Activated naive CD4-positive, alpha-beta T cell treated with anti-CD3 and anti-CD28 coated beads for 36 hours (primary cell): ENCODE measurements around the gene ABHD2. TPM values are rescaled to one million over a fixed set of nuclear protein-coding genes. Genes with fewer than 3 reads are reported as not detected.

Experiments
- CTCF ChIA-PET: fragments of 350-600 bp; sonication (Branson Sonifier 250); formaldehyde crosslinking; loops from one replicate; lab custom pipeline; 2021; ENCODE audit warnings: antibody characterized with exemption; lab: Charles Lee
- DNase-seq: peaks from one replicate; pipeline ENCODE4 v3.0.0-alpha.2; 2020
- H3K27ac Mint-ChIP-seq: one replicate; pipeline ENCODE4 v1.8.0; 2021; ENCODE audit warnings: mild to moderate bottlenecking, mixed read lengths
- H3K27me3 Mint-ChIP-seq: one replicate; pipeline ENCODE4 v1.8.0; 2021; ENCODE audit warnings: low read depth, mixed read lengths
- H3K36me3 Mint-ChIP-seq: one replicate; pipeline ENCODE4 v1.8.0; 2021; ENCODE audit warnings: low read depth, mixed read lengths
- H3K4me1 Mint-ChIP-seq: one replicate; pipeline ENCODE4 v1.8.0; 2021; ENCODE audit warnings: low read depth, mixed read lengths
- H3K4me3 Mint-ChIP-seq: one replicate; pipeline ENCODE4 v1.8.0; 2021; ENCODE audit warnings: mild to moderate bottlenecking, moderate library complexity, mixed read lengths
- H3K9me3 Mint-ChIP-seq: one replicate; pipeline ENCODE4 v1.8.0; 2021; ENCODE audit warnings: mixed read lengths
- intact Hi-C: fragments of 100-400 bp; cut with micrococcal nuclease; formaldehyde crosslinking; loops from one replicate; pipeline ENCODE4 v1.15.1; 2023
- total RNA-seq, 2 experiments: library from RNA; stranded (reverse); gene quantifications; one replicate each; pipeline ENCODE4 v1.2.3, GENCODE V29; 2021

Gene ABHD2
- total RNA-seq, 2 experiments from 2014 or later, result 57.2 to 64.9 TPM

- H3K9me3 Mint-ChIP-seq, result no peaks in the 10 kb centered on the region
- intact Hi-C loops, result no loop called here
- no peak overlapping the region for H3K4me3 Mint-ChIP-seq
- H3K36me3 Mint-ChIP-seq, result peaks cover 21% of the 10 kb centered on the region
- H3K27me3 Mint-ChIP-seq, result no peaks in the 10 kb centered on the region
- CTCF ChIA-PET, result interaction anchor here (1.2 kb wide), 1 partner anchor 25 kb away, joined by 3 read pairs; no protein-coding TSS in a partner anchor
- H3K27ac Mint-ChIP-seq, result no peak overlapping the region
- DNase-seq, result no peak
- H3K4me1 Mint-ChIP-seq, result peaks cover 42% of the 10 kb centered on the region
These were observed 15.9 kb downstream of the ABHD2 start for GRCh38 chr15:89104172-89104564.

GRCh38 chr15:89105147-89105546 lies 16.9 kb downstream of the ABHD2 start:
- CTCF ChIA-PET, result interaction anchor here (1.2 kb wide), 1 partner anchor 24 kb away, joined by 3 read pairs; no protein-coding TSS in a partner anchor
- no peak overlapping the region for H3K27ac Mint-ChIP-seq

GRCh38 chr15:89106200-89106599 lies 17.9 kb downstream of the ABHD2 start:
- CTCF ChIA-PET, result interaction anchor here (0.6 kb wide), 1 partner anchor 48 kb away, joined by 3 read pairs; no protein-coding TSS in a partner anchor

More at GRCh38 chr15:89105147-89105546, 16.9 kb downstream of the ABHD2 start:
- Mint-ChIP-seq H3K4me3 (no peak overlapping the region), H3K4me1 (peaks cover 40% of the 10 kb centered on the region), H3K36me3 (peaks cover 21% of the 10 kb centered on the region), H3K9me3 (no peaks in the 10 kb centered on the region), H3K27me3 (no peaks in the 10 kb centered on the region)
- intact Hi-C loops, result no loop called here
- no peak for DNase-seq

GRCh38 chr15:89107984-89108383 lies 19.7 kb downstream of the ABHD2 start:
- CTCF ChIA-PET, result interaction anchor here (1.9 to 2.0 kb wide), 2 partner anchors 9 to 19 kb away, joined by 4 to 6 read pairs; no protein-coding TSS in a partner anchor
- DNase-seq, result no peak
- Mint-ChIP-seq H3K4me3 (no peak overlapping the region), H3K27me3 (no peaks in the 10 kb centered on the region), H3K27ac (no peak overlapping the region), H3K9me3 (no peaks in the 10 kb centered on the region), H3K4me1 (peaks cover 28% of the 10 kb centered on the region), H3K36me3 (peaks cover 12% of the 10 kb centered on the region)
- intact Hi-C loops, result no loop called here

More at GRCh38 chr15:89106200-89106599, 17.9 kb downstream of the ABHD2 start:
- Mint-ChIP-seq H3K4me1 (peaks cover 30% of the 10 kb centered on the region), H3K36me3 (peaks cover 17% of the 10 kb centered on the region), H3K27me3 (no peaks in the 10 kb centered on the region), H3K27ac (no peak overlapping the region), H3K4me3 (no peak overlapping the region), H3K9me3 (no peaks in the 10 kb centered on the region)
- no peak for DNase-seq
- intact Hi-C loops, result no loop called here

- intact Hi-C loops, result no loop called here
- Mint-ChIP-seq H3K27ac (no peak overlapping the region), H3K36me3 (peaks cover 15% of the 10 kb centered on the region), H3K27me3 (no peaks in the 10 kb centered on the region), H3K9me3 (no peaks in the 10 kb centered on the region), H3K4me3 (no peak overlapping the region), H3K4me1 (peaks cover 31% of the 10 kb centered on the region)
- DNase-seq, result no peak
- CTCF ChIA-PET, result interaction anchor here (1.9 to 2.0 kb wide), 2 partner anchors 10 to 18 kb away, joined by 4 to 6 read pairs; no protein-coding TSS in a partner anchor
These were observed 20.6 kb downstream of the ABHD2 start for GRCh38 chr15:89108835-89109234.

- DNase-seq, result no peak
- H3K4me1 Mint-ChIP-seq, result peaks cover 30% of the 10 kb centered on the region
- peaks cover 12% of the 10 kb centered on the region for H3K36me3 Mint-ChIP-seq
- no peaks in the 10 kb centered on the region for H3K27me3 Mint-ChIP-seq
- no peaks in the 10 kb centered on the region for H3K9me3 Mint-ChIP-seq
- intact Hi-C loops, result no loop called here
- CTCF ChIA-PET, result interaction anchor here (2.0 kb wide), 1 partner anchor 18 kb away, joined by 4 read pairs; no protein-coding TSS in a partner anchor
- H3K27ac Mint-ChIP-seq, result no peak overlapping the region
- no peak overlapping the region for H3K4me3 Mint-ChIP-seq
These were observed 21.0 kb downstream of the ABHD2 start for GRCh38 chr15:89109238-89109637.

- Mint-ChIP-seq H3K4me3 (no peak overlapping the region), H3K9me3 (no peaks in the 10 kb centered on the region), H3K27ac (no peak overlapping the region), H3K4me1 (peaks cover 31% of the 10 kb centered on the region), H3K36me3 (peaks cover 15% of the 10 kb centered on the region), H3K27me3 (no peaks in the 10 kb centered on the region)
- CTCF ChIA-PET, result interaction anchor here (0.8 kb wide), 1 partner anchor 40 kb away, joined by 4 read pairs; no protein-coding TSS in a partner anchor
- no peak for DNase-seq
- intact Hi-C loops, result no loop called here
These were observed 21.8 kb downstream of the ABHD2 start for GRCh38 chr15:89110060-89110459.

GRCh38 chr15:89111352-89111751 lies 23.1 kb downstream of the ABHD2 start:
- CTCF ChIA-PET, result interaction anchor here (0.9 to 1.0 kb wide), 2 partner anchors 17 to 18 kb away, joined by 3 to 5 read pairs; no protein-coding TSS in a partner anchor
- H3K36me3 Mint-ChIP-seq, result peaks cover 14% of the 10 kb centered on the region
- no peak overlapping the region for H3K27ac Mint-ChIP-seq
- no peaks in the 10 kb centered on the region for H3K27me3 Mint-ChIP-seq
- no peaks in the 10 kb centered on the region for H3K9me3 Mint-ChIP-seq
- H3K4me3 Mint-ChIP-seq, result no peak overlapping the region
- no peak for DNase-seq
- H3K4me1 Mint-ChIP-seq, result peaks cover 29% of the 10 kb centered on the region
- intact Hi-C loops, result no loop called here

- Mint-ChIP-seq H3K9me3 (no peaks in the 10 kb centered on the region), H3K36me3 (peaks cover 17% of the 10 kb centered on the region), H3K4me3 (no peak overlapping the region), H3K27ac (no peak overlapping the region), H3K4me1 (peaks cover 24% of the 10 kb centered on the region), H3K27me3 (no peaks in the 10 kb centered on the region)
- DNase-seq, result no peak
- CTCF ChIA-PET, result interaction anchor here (0.7 to 1.1 kb wide), 4 partner anchors 15 to 132 kb away, joined by 3 to 5 read pairs (median 3); partner anchors contain the start of gene FANCI
- intact Hi-C loops, result no loop called here
These were observed 23.7 kb downstream of the ABHD2 start for GRCh38 chr15:89111961-89112340.

- no peak for DNase-seq
- intact Hi-C loops, result no loop called here
- Mint-ChIP-seq H3K4me1 (peaks cover 19% of the 10 kb centered on the region), H3K36me3 (peaks cover 18% of the 10 kb centered on the region), H3K27ac (no peak overlapping the region), H3K27me3 (no peaks in the 10 kb centered on the region), H3K4me3 (no peak overlapping the region), H3K9me3 (no peaks in the 10 kb centered on the region)
- CTCF ChIA-PET, result interaction anchor here (0.6 to 1.1 kb wide), 7 partner anchors 14 to 299 kb away, joined by 3 to 5 read pairs (median 3); partner anchors contain the start of gene FANCI
These were observed 24.2 kb downstream of the ABHD2 start for GRCh38 chr15:89112341-89112971.

- Mint-ChIP-seq H3K27ac (no peak overlapping the region), H3K36me3 (peaks cover 22% of the 10 kb centered on the region), H3K4me3 (no peak overlapping the region), H3K27me3 (no peaks in the 10 kb centered on the region), H3K9me3 (no peaks in the 10 kb centered on the region), H3K4me1 (peaks cover 13% of the 10 kb centered on the region)
- CTCF ChIA-PET, result interaction anchor here (0.6 to 1.1 kb wide), 4 partner anchors 33 to 208 kb away, joined by 3 to 5 read pairs (median 3); partner anchors contain the start of gene FANCI
- intact Hi-C loops, result no loop called here
- no peak for DNase-seq
These were observed 25.2 kb downstream of the ABHD2 start for GRCh38 chr15:89113296-89114024.

- intact Hi-C loops, result no loop called here
- no peaks in the 10 kb centered on the region for H3K9me3 Mint-ChIP-seq
- H3K27ac Mint-ChIP-seq, result no peak overlapping the region
- CTCF ChIA-PET, result interaction anchor here (0.6 to 1.2 kb wide), 6 partner anchors 23 to 276 kb away, joined by 3 to 4 read pairs (median 3); no protein-coding TSS in a partner anchor
- peaks cover 15% of the 10 kb centered on the region for H3K4me1 Mint-ChIP-seq
- no peak for DNase-seq
- H3K4me3 Mint-ChIP-seq, result no peak overlapping the region
- no peaks in the 10 kb centered on the region for H3K27me3 Mint-ChIP-seq
- peaks cover 25% of the 10 kb centered on the region for H3K36me3 Mint-ChIP-seq
These were observed 26.7 kb downstream of the ABHD2 start for GRCh38 chr15:89114990-89115389.
